NT2/D1 (cell line): Measurements from ENCODE around the gene PTGR3.

Experiments used
- DNase-seq: peaks from one replicate; pipeline ENCODE4 v3.0.0-alpha.2; 2011; ENCODE audit warnings: low read depth, low spot score
- H3K27me3 ChIP-seq: 2 replicates; pipeline ENCODE4 v1.6.0; 2011; ENCODE audit warnings: mild to moderate bottlenecking; ENCODE audit not compliant: insufficient read length, insufficient read depth
- H3K36me3 ChIP-seq: 2 replicates; pipeline ENCODE4 v1.6.1; 2011; ENCODE audit warnings: mild to moderate bottlenecking, low read length, mixed read lengths; ENCODE audit not compliant: insufficient read depth, insufficient read length
- H3K4me1 ChIP-seq: 2 replicates; pipeline ENCODE4 v1.5.1; 2011; ENCODE audit not compliant: insufficient read depth, insufficient read length
- H3K4me3 ChIP-seq: 2 replicates; pipeline ENCODE4 v1.5.1; 2011; ENCODE audit warnings: low read depth; ENCODE audit not compliant: insufficient read length
- H3K9ac ChIP-seq: 2 replicates; pipeline ENCODE4 v1.6.0; 2011; ENCODE audit warnings: low read depth; ENCODE audit not compliant: insufficient read length
- H3K9me3 ChIP-seq: 2 replicates; pipeline ENCODE4 v1.5.1; 2011; ENCODE audit warnings: mild to moderate bottlenecking, low read length; ENCODE audit not compliant: insufficient read depth
- SUZ12 ChIP-seq: IDR thresholded peaks from 2 replicates; pipeline ENCODE4 v1.6.1; 2011; ENCODE audit not compliant: insufficient read length, insufficient read depth; ENCODE audit errors: extremely low read depth
- YY1 ChIP-seq: IDR thresholded peaks from 2 replicates; pipeline ENCODE4 v1.6.1; 2011; ENCODE audit not compliant: insufficient read length, insufficient read depth
- ZNF274 ChIP-seq: IDR thresholded peaks from 2 replicates; pipeline ENCODE4 v1.6.1; 2011; ENCODE audit warnings: mild to moderate bottlenecking, low read depth, low read length

The PTGR3 gene

DNA sequence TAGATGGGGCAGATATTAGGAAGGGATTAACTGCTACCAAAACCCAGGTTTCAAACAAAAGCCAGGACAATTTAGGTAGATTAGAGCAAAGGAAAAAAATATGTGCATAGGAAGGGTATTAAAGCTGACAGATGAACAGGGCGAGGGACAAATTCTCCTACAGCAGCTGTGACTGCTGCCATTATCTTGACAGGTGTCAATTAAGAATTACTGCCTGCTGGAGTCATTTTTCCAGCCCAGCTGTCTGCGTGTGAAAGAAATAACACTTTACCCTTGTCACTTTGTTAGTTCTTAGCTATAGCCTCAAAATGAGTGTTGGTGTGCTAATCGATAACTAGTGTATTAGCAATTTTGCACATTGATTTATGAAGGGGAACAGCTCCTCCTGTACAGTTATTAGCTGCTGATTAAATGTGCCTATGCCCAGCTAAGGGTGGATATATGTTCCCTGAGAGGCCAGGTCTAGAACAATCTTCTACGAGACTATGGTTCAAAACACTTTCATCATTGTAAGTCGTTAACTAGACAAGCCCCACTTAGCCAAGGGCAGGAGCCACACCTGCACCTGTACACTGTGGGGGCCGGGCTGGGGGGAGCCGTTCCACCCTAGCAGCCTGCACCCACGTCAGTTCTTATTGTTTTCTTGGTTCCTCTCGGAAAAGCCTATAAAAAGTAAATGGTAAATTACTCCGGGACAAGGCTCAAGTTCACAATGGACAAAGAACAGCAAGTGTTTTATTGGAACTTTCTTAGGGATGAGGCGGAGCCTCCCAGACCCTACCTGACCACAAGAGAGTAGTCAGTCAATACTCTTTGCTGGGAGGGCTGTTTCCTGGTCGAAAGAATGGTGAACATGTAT, 9.4 kb upstream of the PTGR3 start:
- no peak for DNase-seq
- Histone ChIP-seq H3K9me3 (no peaks in the 10 kb centered on the region), H3K4me1 (no peaks in the 10 kb centered on the region), H3K36me3 (no peaks in the 10 kb centered on the region), H3K27me3 (peaks cover 14% of the 10 kb centered on the region), H3K4me3 (no peak overlapping the region), H3K9ac (no peak overlapping the region)
- TF ChIP-seq ZNF274 (no peak), SUZ12 (no peak)

DNA sequence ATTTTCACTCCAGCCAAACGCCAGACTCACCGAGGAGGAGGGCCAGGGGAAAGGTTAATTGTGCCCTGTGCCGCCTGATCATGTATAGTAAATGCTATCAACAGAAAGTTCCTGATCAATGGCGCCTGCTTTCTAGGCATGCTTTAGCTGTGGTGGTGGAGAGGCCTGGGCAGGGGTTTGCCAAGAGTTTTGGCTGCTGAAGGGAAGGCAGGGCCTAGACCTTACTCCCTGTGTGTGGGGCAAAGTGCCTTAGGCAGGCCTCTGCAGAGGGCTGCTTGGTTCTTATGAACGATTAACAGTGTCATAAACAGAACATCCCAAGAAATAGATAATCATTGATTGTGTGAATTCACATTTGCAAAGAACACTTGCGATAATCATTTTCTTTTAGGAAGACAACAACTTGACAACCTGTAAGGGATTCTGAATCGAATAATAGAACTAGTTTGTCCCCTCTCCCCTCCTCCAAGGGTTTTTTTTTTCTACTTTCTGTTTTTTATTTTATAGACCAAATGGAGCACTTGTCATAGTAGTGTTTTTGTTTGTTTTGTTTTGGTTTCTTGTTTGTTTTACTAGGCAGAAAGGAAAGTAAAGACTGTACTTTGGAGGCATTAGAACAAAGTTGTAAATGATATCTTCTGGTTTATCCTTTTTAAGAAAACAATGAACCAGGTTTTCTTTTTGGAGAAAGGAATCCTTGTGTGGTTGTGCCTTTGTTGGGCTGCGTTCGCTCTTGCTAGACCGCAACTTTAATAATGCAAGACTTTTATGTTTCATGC, 8.2 kb upstream of the PTGR3 start:
- Histone ChIP-seq H3K27me3 (peaks cover 25% of the 10 kb centered on the region), H3K4me1 (no peaks in the 10 kb centered on the region), H3K9ac (no peak overlapping the region), H3K4me3 (no peak overlapping the region), H3K9me3 (no peaks in the 10 kb centered on the region), H3K36me3 (no peaks in the 10 kb centered on the region)
- TF ChIP-seq YY1 (no peak), ZNF274 (no peak), SUZ12 (no peak)
- DNase-seq = no peak

DNA sequence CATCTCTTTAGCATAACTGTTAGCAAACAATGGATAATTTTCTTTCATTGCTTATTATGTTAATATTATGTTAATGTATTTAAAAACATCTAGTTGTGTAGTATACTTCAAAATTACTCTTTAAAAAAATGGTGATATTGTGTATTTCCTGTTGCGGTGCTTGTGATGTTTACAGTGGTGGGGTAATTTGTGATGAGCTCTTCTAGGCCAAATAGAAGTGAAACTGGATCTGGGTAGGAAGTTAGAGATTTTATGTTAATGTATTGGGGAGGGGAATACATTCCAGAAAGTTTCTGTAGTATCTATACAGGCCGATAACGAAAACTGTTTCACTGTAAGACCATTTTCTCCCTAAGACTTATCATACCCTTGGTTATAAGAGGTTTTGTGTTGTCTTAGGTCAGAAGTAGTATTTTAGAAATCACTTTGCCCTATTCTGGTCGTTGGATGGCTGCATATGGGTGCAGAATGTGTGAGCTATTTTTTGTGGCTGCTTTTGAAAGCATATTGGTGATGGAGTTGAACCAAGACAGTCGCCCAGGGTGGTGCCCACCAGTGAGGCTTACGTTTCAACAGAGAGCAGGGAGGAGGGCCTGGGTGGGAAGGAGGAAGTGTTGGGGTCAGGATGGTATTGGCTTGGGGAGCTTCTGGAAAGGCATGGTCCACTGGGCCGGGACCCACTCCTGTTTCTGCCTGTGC, 7.4 kb upstream of the PTGR3 start:
- DNase-seq = no peak
- no peaks in the 10 kb centered on the region for H3K36me3 ChIP-seq
- H3K27me3 ChIP-seq = peaks cover 29% of the 10 kb centered on the region
- no peaks in the 10 kb centered on the region for H3K4me1 ChIP-seq
- no peaks in the 10 kb centered on the region for H3K9me3 ChIP-seq
- H3K4me3 ChIP-seq = no peak overlapping the region
- TF ChIP-seq ZNF274 (no peak), YY1 (no peak), SUZ12 (no peak)
- no peak overlapping the region for H3K9ac ChIP-seq

DNA sequence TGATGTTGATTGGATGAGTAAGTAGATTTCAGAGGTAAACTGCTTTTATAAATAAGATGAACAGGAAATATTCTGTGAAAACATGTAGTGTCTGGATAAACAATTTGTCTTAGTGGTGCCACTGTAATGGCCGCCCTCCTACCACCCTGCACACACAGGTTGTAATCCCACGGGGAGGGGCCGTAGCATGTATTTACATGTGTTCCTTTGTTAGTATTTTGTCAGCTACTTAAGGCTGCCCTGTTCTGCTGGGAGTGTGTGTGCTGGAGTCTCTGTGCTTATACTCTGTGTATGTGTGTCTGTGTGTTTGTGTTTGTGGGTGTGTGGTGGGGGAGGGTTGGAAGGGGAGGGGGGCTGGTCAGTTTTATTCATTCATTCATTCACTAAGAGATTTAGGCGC, 6.7 kb upstream of the PTGR3 start:
- Histone ChIP-seq H3K27me3 (peaks cover 35% of the 10 kb centered on the region), H3K9me3 (no peaks in the 10 kb centered on the region), H3K4me1 (no peaks in the 10 kb centered on the region), H3K36me3 (no peaks in the 10 kb centered on the region), H3K4me3 (no peak overlapping the region), H3K9ac (no peak overlapping the region)
- no peak for DNase-seq
- TF ChIP-seq SUZ12 (no peak), YY1 (no peak), ZNF274 (no peak)

DNA sequence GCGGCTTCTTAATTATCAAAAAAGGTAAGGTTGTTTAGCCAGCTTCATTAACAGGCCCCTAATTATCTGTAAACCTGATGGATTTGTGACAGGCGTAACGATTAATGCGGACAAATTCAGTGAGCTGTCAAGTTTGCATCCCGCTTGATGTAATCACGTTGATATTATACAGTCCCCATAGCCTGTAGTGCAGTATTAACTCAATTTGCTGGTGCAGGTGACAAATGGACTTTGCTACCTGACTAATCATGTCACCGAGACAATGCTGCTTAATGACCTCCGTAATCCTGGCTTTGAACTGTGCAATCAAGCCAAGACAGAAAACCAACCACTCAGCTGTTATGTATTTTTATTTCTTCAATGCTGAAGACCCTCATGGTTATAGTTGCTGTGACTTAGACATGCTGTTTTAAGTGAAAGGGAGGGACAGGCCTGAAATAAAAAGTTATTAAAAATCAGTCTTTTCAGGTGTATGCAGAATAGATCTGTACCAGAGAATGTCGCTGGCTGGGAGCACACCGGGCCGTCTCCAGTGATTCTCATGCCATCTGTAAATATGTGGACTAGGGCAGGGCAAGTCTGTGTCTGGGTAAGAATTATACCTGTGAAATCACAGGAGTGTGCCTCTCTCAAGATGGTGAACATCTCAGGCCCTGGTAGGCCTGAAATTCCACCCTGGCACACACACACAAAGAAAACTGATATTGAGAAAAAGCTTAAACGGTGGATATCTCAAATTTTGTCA, 6.0 kb upstream of the PTGR3 start:
- TF ChIP-seq SUZ12 = no peak
- TF ChIP-seq ZNF274 = no peak
- no peak for TF ChIP-seq YY1
- DNase-seq = no peak
- Histone ChIP-seq H3K9ac (no peak overlapping the region), H3K9me3 (no peaks in the 10 kb centered on the region), H3K27me3 (peaks cover 42% of the 10 kb centered on the region), H3K4me3 (no peak overlapping the region), H3K4me1 (no peaks in the 10 kb centered on the region), H3K36me3 (no peaks in the 10 kb centered on the region)

DNA sequence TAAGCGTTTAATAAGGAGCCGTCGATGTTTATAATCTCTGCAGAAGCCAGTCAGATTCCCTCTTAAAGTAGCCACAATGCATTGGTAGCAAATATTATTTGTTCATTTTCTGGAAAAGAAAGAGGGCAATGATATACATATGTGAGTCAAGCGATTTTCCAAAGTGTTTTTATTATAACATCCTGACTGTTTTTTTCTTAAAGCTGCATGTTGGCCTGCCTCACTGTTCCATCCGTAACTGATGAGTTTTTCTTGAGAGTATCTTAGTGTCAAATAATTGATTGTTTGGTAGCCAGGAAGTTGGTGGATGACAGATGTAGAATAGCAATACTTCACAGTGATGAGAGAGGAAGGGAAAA, 5.4 kb upstream of the PTGR3 start:
- Histone ChIP-seq H3K27me3 (peaks cover 47% of the 10 kb centered on the region), H3K9me3 (no peaks in the 10 kb centered on the region), H3K36me3 (no peaks in the 10 kb centered on the region), H3K4me1 (no peaks in the 10 kb centered on the region), H3K4me3 (no peak overlapping the region), H3K9ac (no peak overlapping the region)
- DNase-seq = no peak
- no peak for TF ChIP-seq ZNF274
- TF ChIP-seq YY1 = no peak
- TF ChIP-seq SUZ12 = no peak
